Adrenal gland (tissue), 12 donors: ENCODE measurements around the gene SEMA6A. TPM values are rescaled to one million over a fixed set of nuclear protein-coding genes. Genes with fewer than 3 reads are reported as not detected.
A peak's percentile ranks its signal among the peaks of the same experiment; 100 is the strongest.

ENCODE experiments used
- DNase-seq, 7 donors: peaks; one replicate each; pipeline ENCODE4 v3.0.0-alpha.2; 2019 to 2020
- H3K27ac ChIP-seq, 5 donors: fragments of 200-600 bp; sonication (generic) in 4 of 5; 1 replicate in 3 of 5; 2 replicates in 2 of 5; pipeline versions ENCODE4 v1.5.1 to v1.8.0; 2016 to 2020; ENCODE audit warnings: mild to moderate bottlenecking in 1 of 5
- H3K27me3 ChIP-seq: fragments of 200-600 bp; 2 replicates; pipeline ENCODE4 v1.8.0; 2021
- H3K36me3 ChIP-seq, 2 donors: fragments of 200-600 bp; replicated peaks in 1 of 2; 1 replicate in 1 of 2; 2 replicates in 1 of 2; pipeline versions ENCODE4 v1.5.1 to v1.8.0; 2018 to 2022
- H3K4me1 ChIP-seq, 2 donors: fragments of 200-600 bp; replicated peaks in 1 of 2; 1 replicate in 1 of 2; 2 replicates in 1 of 2; pipeline versions ENCODE4 v1.5.1 to v1.8.0; 2018 to 2021
- H3K4me3 ChIP-seq, 4 donors: fragments of 200-600 bp; sonication (generic) in 3 of 4; one replicate each; pipeline ENCODE4 v1.5.1; 2016 to 2018
- H3K9me3 ChIP-seq, 3 donors: fragments of 200-600 bp; sonication (generic) in 1 of 3; replicated peaks in 1 of 3; 1 replicate in 2 of 3; 2 replicates in 1 of 3; pipeline versions ENCODE4 v1.5.1 to v1.8.0; 2016 to 2021
- CTCF ChIP-seq, 6 experiments: fragments of 450-650 bp in 4 of 6; fragments of 200-600 bp in 2 of 6; sonication (generic) in 1 of 6; IDR thresholded peaks; 1 replicate in 5 of 6; 2 replicates in 1 of 6; pipeline versions ENCODE4 v1.5.1 to v1.8.0; 2016 to 2021; ENCODE audit warnings: antibody characterized with exemption in 6 of 6, mild to moderate bottlenecking in 2 of 6, moderate library complexity in 1 of 6
- POLR2A ChIP-seq, 2 donors: fragments of 450-650 bp; IDR thresholded peaks; one replicate each; pipeline ENCODE4 v1.6.1; 2017; ENCODE audit warnings: antibody characterized with exemption in 2 of 2, mild to moderate bottlenecking in 2 of 2, moderate library complexity in 1 of 2
- WGBS, 4 donors: extraction: QIAGEN DNeasy Blood & Tissue Kit in 2 of 4; methylation state at CpG; one replicate each; pipeline versions ENCODE4 v1.1.5 to v1.1.7; 2013 to 2017; 5-methylcytosine and 5-hydroxymethylcytosine counted together
- intact Hi-C, 2 donors: fragments of 100-400 bp; cut with DNase I; formaldehyde crosslinking; loops; one replicate each; pipeline versions ENCODE4 v1.14.1 to v1.15.0; 2022 to 2023
- polyA plus RNA-seq, 3 donors: library from polyadenylated mRNA; stranded (reverse); fragments of 200-250 nt in 2 of 3; fragments of 350-450 nt in 1 of 3; fragmentation: Illumina TruSeq in 1 of 3; extraction: RNeasy Lipid Tissue Mini Kit (QIAGEN cat#74804) in 1 of 3; gene quantifications; one replicate each; pipeline ENCODE4 v1.2.3, GENCODE V29; 2013 to 2014
- total RNA-seq, 9 donors: library from RNA; depleted of rRNA in 4 of 9; stranded (reverse); fragments of >200 nt in 4 of 9; fragments of 120-200 nt in 1 of 9; fragmentation: NEBNext Ultra II Directional in 1 of 9; extraction: Animal tissue kit (Norgen Biotek cat#: 25700) in 1 of 9; gene quantifications; one replicate each; pipeline versions ENCODE4 v1.1.0 to v1.2.4, GENCODE V29; 2013 to 2023
- donor health status: healthy with polysubstance abuse.
- donor health status: Bipolar disorder and iron deficiency.
- donor health status: DM: yes; HTN: yes; CAD: no.
- donor health status: DM: no; HTN: no; CAD: no.
- donor health status: DM: no; HTN: no; CAD: no.
- donor health status: DM: yes; HTN: yes; CAD: no.

Gene SEMA6A
- total and polyA plus RNA-seq, 12 donors = 55.1 to 182 (median 124) TPM

- 34 to 47% (median 37%) methylated on average over 2 of the region's 2 CpGs for WGBS, 4 donors
- Histone ChIP-seq H3K4me3 (no peak overlapping the region), H3K9me3 (no peaks in the 10 kb centered on the region), H3K36me3 (no peaks in the 10 kb centered on the region), H3K27ac (peak overlapping the region in 2 of 5 donors; percentile 13 to 43), H3K27me3 (no peaks in the 10 kb centered on the region), H3K4me1 (peaks cover 37 to 85% of the 10 kb centered on the region in 2 donors)
- TF ChIP-seq CTCF (IDR thresholded peaks at IDR 0.05) (no peak), POLR2A (IDR thresholded peaks at IDR 0.05) (no peak)
- no peak for DNase-seq
- intact Hi-C loops = loop anchor here in 1 of 2 donors (10.0 kb wide), 1 partner anchor 68 kb away; the partner anchor contains the start of gene SEMA6A
Observed at GRCh38 chr5:116506488-116506887, 68.1 kb downstream of the SEMA6A start.

- peak overlapping the region in 1 of 5 donors; percentile 18 for H3K27ac ChIP-seq
Observed at GRCh38 chr5:116504593-116505166, 69.9 kb downstream of the SEMA6A start.

GRCh38 chr5:116502616-116503015 lies 72.0 kb downstream of the SEMA6A start:
- Histone ChIP-seq H3K9me3 (no peaks in the 10 kb centered on the region), H3K36me3 (peaks cover 0 to 7% of the 10 kb centered on the region in 2 donors), H3K27ac (peak overlapping the region in 4 of 5 donors; percentile 46 to 77 (median 71)), H3K27me3 (no peaks in the 10 kb centered on the region), H3K4me3 (peak overlapping the region in 1 of 4 donors; percentile 0), H3K4me1 (peaks cover 36 to 69% of the 10 kb centered on the region in 2 donors)
- peak; percentile 77 to 92 (median 89) for DNase-seq
- intact Hi-C loops = loop anchor here in 1 of 2 donors (10.0 kb wide), 1 partner anchor 72 kb away; the partner anchor contains the start of gene SEMA6A
- 12 to 28% (median 22%) methylated on average over 3 of the region's 3 CpGs for WGBS, 4 donors
- TF ChIP-seq POLR2A (IDR thresholded peaks at IDR 0.05) (peak in 1 of 2 donors; percentile 51), CTCF (IDR thresholded peaks at IDR 0.05) (no peak)

More at GRCh38 chr5:116504593-116505166, 69.9 kb downstream of the SEMA6A start:
- Histone ChIP-seq H3K4me3 (no peak overlapping the region), H3K36me3 (peaks cover 0 to 7% of the 10 kb centered on the region in 2 donors), H3K9me3 (no peaks in the 10 kb centered on the region), H3K4me1 (peaks cover 37 to 73% of the 10 kb centered on the region in 2 donors), H3K27me3 (no peaks in the 10 kb centered on the region)
- no peak for TF ChIP-seq POLR2A (IDR thresholded peaks at IDR 0.05)
- DNase-seq = no peak
- intact Hi-C loops = loop anchor here in 1 of 2 donors (10.0 kb wide), 1 partner anchor 70 kb away; the partner anchor contains the start of gene SEMA6A
- WGBS, 4 donors = 79 to 82% (median 81%) methylated on average over 8 of the region's 8 CpGs

- H3K27ac ChIP-seq = peak overlapping the region in 4 of 5 donors; percentile 46 to 75 (median 56)
- no peaks in the 10 kb centered on the region for H3K27me3 ChIP-seq
- peak overlapping the region in 1 of 4 donors; percentile 0 for H3K4me3 ChIP-seq
- TF ChIP-seq POLR2A (IDR thresholded peaks at IDR 0.05) (no peak), CTCF (IDR thresholded peaks at IDR 0.05) (no peak)
- 30 to 45% (median 43%) methylated on average over 4 of the region's 4 CpGs for WGBS, 4 donors
- intact Hi-C loops = loop anchor here in 1 of 2 donors (10.0 kb wide), 1 partner anchor 73 kb away; the partner anchor contains the start of gene SEMA6A
- H3K4me1 ChIP-seq = peaks cover 31 to 65% of the 10 kb centered on the region in 2 donors
- H3K9me3 ChIP-seq = no peaks in the 10 kb centered on the region
- peak in 4 of 7 donors; percentile 21 to 76 (median 55) for DNase-seq
- peaks cover 0 to 7% of the 10 kb centered on the region in 2 donors for H3K36me3 ChIP-seq
Observed at GRCh38 chr5:116502138-116502537, 72.5 kb downstream of the SEMA6A start.
